ENCODE measurements around the gene NUP93.

The NUP93 gene

DNA sequence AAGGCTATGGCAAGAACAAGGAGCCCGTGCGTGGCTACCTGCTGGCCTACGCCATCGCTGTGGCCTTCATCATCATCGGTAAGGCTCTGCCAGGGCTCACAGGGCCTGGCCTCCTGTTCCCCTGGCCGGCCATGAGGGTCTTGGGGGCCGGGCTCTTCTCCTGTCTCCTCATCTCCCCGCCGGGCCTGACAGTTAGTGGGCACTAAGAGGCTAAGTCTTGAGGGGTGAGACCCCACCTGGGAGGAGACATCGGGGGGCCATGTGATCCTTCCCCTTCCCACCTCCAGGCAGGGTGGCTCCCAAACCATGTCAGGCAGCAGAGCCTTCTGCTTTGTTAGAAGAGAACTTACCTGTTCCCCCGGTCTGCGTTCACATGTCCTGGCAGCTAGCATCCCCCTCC is 150.2 kb downstream of the NUP93 start:
- Histone ChIP-seq H3K4me3 (ENCODE audit: low read depth in 1 of 2, low read length in 2 of 2) (no peak overlapping the region), H3K9me3 (ENCODE audit: insufficient read depth, low read length, severe bottlenecking) (no peaks in the 10 kb centered on the region), H3K27me3 (ENCODE audit: insufficient read depth, low read length, poor library complexity) (no peaks in the 10 kb centered on the region), H3K36me3 (ENCODE audit: insufficient read depth, low read length) (no peaks in the 10 kb centered on the region), H2AFZ (ENCODE audit: low read depth, low read length) (no peak overlapping the region), H3K4me2 (ENCODE audit: insufficient read depth, low read length) (no peak overlapping the region), H3K4me1 (ENCODE audit: insufficient read depth, low read length) (no peaks in the 10 kb centered on the region), H3K79me2 (ENCODE audit: insufficient read depth, low read length) (no peaks in the 10 kb centered on the region), H4K20me1 (ENCODE audit: insufficient read depth, low read length) (no peaks in the 10 kb centered on the region; the same call in 1 of the 2 replicates), H3K9ac (ENCODE audit: low read depth, low read length) (no peak overlapping the region), H3K27ac (ENCODE audit: low read length) (no peak overlapping the region)
- ATAC-seq (ENCODE audit: insufficient read depth, low read depth) = no peak
- DNase-seq = no peak
- TF ChIP-seq EZH2 (IDR thresholded peaks at IDR 0.05; ENCODE audit: borderline replicate concordance, low read depth, low read length, severe bottlenecking) = no peak

DNA sequence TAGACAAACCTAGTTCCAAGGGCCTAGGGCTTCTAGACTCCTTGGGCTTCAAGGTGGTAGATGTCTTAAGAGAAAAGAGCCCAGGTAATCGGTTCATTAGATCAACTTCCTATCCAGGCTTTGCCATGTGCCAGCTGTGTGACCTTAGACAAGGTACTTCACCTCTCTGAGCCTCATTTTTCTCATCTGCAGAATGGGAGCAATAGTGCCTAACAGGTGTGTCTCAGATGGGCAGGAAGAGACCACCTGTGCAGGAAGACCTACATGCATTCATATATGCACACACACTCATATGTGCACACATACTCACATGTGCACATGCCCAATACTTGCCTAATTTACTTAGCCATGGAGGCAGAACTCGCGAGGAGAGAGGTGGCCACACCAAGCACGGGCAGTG is 150.8 kb downstream of the NUP93 start:
- H3K4me1 ChIP-seq (ENCODE audit: insufficient read depth, low read length) = no peaks in the 10 kb centered on the region

DNA sequence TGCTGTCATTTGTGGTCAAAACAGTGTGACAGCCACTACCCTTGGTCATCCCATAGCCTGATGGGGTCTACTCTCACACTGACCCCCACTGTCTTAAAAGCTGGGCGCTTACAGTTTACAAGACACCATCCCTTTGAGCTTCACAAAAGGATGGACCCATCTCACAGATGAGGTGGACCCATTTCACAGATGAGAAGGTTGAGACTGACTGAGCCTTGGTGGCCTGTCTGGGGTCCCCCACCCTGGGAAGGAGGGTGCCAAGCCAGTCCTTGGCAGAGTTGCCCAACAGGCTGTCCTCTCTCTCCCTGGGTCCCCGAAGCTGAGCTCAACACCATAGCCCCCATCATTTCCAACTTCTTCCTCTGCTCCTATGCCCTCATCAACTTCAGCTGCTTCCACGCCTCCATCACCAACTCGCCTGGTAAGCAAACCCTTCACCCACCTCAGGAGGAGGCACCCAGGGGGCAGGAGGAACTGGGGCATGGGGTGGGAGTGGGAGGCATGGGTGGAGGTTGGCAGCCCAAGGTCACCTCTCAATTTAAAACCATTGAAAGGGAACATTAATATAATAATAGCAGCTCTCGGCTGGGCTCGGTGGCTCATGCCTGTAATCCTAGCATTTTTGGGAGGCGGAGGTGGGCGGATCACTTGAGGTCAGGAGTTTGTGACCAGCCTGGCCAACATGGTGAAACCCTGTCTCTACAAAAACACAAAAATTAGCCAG is 152.3 kb downstream of the NUP93 start:
- Histone ChIP-seq H3K27ac (ENCODE audit: low read length) (no peak overlapping the region), H4K20me1 (ENCODE audit: insufficient read depth, low read length) (no peaks in the 10 kb centered on the region; the same call in 1 of the 2 replicates), H3K9me3 (ENCODE audit: insufficient read depth, low read length, severe bottlenecking) (no peaks in the 10 kb centered on the region), H3K4me2 (ENCODE audit: insufficient read depth, low read length) (no peak overlapping the region), H3K79me2 (ENCODE audit: insufficient read depth, low read length) (no peaks in the 10 kb centered on the region), H3K36me3 (ENCODE audit: insufficient read depth, low read length) (no peaks in the 10 kb centered on the region), H2AFZ (ENCODE audit: low read depth, low read length) (no peak overlapping the region), H3K4me1 (ENCODE audit: insufficient read depth, low read length) (no peaks in the 10 kb centered on the region), H3K9ac (ENCODE audit: low read depth, low read length) (no peak overlapping the region), H3K27me3 (ENCODE audit: insufficient read depth, low read length, poor library complexity) (no peaks in the 10 kb centered on the region), H3K4me3 (ENCODE audit: low read depth in 1 of 2, low read length in 2 of 2) (no peak overlapping the region)
- DNase-seq (no peak), ATAC-seq (ENCODE audit: insufficient read depth, low read depth) (no peak)
- TF ChIP-seq, protein P1, sequence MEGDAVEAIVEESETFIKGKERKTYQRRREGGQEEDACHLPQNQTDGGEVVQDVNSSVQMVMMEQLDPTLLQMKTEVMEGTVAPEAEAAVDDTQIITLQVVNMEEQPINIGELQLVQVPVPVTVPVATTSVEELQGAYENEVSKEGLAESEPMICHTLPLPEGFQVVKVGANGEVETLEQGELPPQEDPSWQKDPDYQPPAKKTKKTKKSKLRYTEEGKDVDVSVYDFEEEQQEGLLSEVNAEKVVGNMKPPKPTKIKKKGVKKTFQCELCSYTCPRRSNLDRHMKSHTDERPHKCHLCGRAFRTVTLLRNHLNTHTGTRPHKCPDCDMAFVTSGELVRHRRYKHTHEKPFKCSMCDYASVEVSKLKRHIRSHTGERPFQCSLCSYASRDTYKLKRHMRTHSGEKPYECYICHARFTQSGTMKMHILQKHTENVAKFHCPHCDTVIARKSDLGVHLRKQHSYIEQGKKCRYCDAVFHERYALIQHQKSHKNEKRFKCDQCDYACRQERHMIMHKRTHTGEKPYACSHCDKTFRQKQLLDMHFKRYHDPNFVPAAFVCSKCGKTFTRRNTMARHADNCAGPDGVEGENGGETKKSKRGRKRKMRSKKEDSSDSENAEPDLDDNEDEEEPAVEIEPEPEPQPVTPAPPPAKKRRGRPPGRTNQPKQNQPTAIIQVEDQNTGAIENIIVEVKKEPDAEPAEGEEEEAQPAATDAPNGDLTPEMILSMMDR (IDR thresholded peaks at IDR 0.05; ENCODE audit: borderline replicate concordance, extremely low read depth, low read length, poor library complexity, severe bottlenecking) = no peak
- no peak for TF ChIP-seq EZH2 (IDR thresholded peaks at IDR 0.05; ENCODE audit: borderline replicate concordance, low read depth, low read length, severe bottlenecking)

More for the DNA sequence above, 150.8 kb downstream of the NUP93 start:
- DNase-seq (no peak), ATAC-seq (ENCODE audit: insufficient read depth, low read depth) (no peak)
- no peak overlapping the region for H2AFZ ChIP-seq (ENCODE audit: low read depth, low read length)
- TF ChIP-seq EZH2 (IDR thresholded peaks at IDR 0.05; ENCODE audit: borderline replicate concordance, low read depth, low read length, severe bottlenecking) = no peak
- TF ChIP-seq, protein P1 (IDR thresholded peaks at IDR 0.05; ENCODE audit: borderline replicate concordance, extremely low read depth, low read length, poor library complexity, severe bottlenecking) = no peak
- no peaks in the 10 kb centered on the region for H3K9me3 ChIP-seq (ENCODE audit: insufficient read depth, low read length, severe bottlenecking)
- H3K79me2 ChIP-seq (ENCODE audit: insufficient read depth, low read length) = no peaks in the 10 kb centered on the region
- H3K9ac ChIP-seq (ENCODE audit: low read depth, low read length) = no peak overlapping the region
- H4K20me1 ChIP-seq (ENCODE audit: insufficient read depth, low read length) = no peaks in the 10 kb centered on the region; the same call in 1 of the 2 replicates
- no peaks in the 10 kb centered on the region for H3K36me3 ChIP-seq (ENCODE audit: insufficient read depth, low read length)
- no peak overlapping the region for H3K4me3 ChIP-seq (ENCODE audit: low read depth in 1 of 2, low read length in 2 of 2)
- H3K27me3 ChIP-seq (ENCODE audit: insufficient read depth, low read length, poor library complexity) = no peaks in the 10 kb centered on the region
- H3K4me2 ChIP-seq (ENCODE audit: insufficient read depth, low read length) = no peak overlapping the region
- H3K27ac ChIP-seq (ENCODE audit: low read length) = no peak overlapping the region

DNA sequence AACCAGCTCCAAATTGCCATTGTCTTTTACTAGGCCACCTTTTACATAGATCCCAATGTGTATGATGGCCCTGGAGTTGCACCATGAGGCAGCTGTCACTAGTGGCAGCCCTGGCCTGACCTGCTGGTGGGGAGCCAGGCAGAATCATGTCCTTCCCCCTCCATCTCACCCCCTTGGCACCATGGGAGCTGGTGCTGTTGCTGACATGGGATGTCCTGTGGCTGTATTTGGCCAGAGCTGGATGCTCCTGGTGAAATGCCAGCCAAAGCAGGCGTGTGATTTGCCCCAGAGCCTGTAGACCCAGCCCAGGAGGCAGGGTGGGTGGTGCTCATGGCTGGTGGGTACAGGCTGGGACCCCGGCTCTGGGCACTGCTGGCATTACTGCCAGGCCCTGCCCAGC is 153.7 kb downstream of the NUP93 start:
- DNase-seq = no peak
- no peaks in the 10 kb centered on the region; the same call in 1 of the 2 replicates for H4K20me1 ChIP-seq (ENCODE audit: insufficient read depth, low read length)
- no peak overlapping the region for H3K9ac ChIP-seq (ENCODE audit: low read depth, low read length)
- H3K27me3 ChIP-seq (ENCODE audit: insufficient read depth, low read length, poor library complexity) = no peaks in the 10 kb centered on the region
- H3K4me3 ChIP-seq (ENCODE audit: low read depth in 1 of 2, low read length in 2 of 2) = no peak overlapping the region
- H3K36me3 ChIP-seq (ENCODE audit: insufficient read depth, low read length) = no peaks in the 10 kb centered on the region
- no peak overlapping the region for H3K4me2 ChIP-seq (ENCODE audit: insufficient read depth, low read length)
- no peak overlapping the region for H3K27ac ChIP-seq (ENCODE audit: low read length)
- H2AFZ ChIP-seq (ENCODE audit: low read depth, low read length) = no peak overlapping the region
- TF ChIP-seq, protein P1 (IDR thresholded peaks at IDR 0.05; ENCODE audit: borderline replicate concordance, extremely low read depth, low read length, poor library complexity, severe bottlenecking) = no peak
- TF ChIP-seq EZH2 (IDR thresholded peaks at IDR 0.05; ENCODE audit: borderline replicate concordance, low read depth, low read length, severe bottlenecking) = no peak
- no peak for ATAC-seq (ENCODE audit: insufficient read depth, low read depth)
- H3K9me3 ChIP-seq (ENCODE audit: insufficient read depth, low read length, severe bottlenecking) = no peaks in the 10 kb centered on the region
- H3K4me1 ChIP-seq (ENCODE audit: insufficient read depth, low read length) = no peaks in the 10 kb centered on the region
- no peaks in the 10 kb centered on the region for H3K79me2 ChIP-seq (ENCODE audit: insufficient read depth, low read length)

All from DND-41 (cell line).